B cell (primary cell): ENCODE data around the gene TRIM24. TPM values are rescaled to one million over a fixed set of nuclear protein-coding genes. Genes with fewer than 3 reads are reported as not detected.

ENCODE experiments used
- ATAC-seq: fragments of 200-7000 bp; cut with Tn5 transposase; one replicate; pipeline ENCODE4 v1.10.0; 2021; ENCODE audit warnings: low read depth, mild to moderate bottlenecking, moderate number of reproducible peaks, moderate library complexity
- CTCF ChIA-PET: fragments of 350-600 bp; sonication (Branson Sonifier 250); formaldehyde crosslinking; loops from one replicate; lab custom pipeline; 2021; ENCODE audit warnings: antibody characterized with exemption, inconsistent platforms; lab: Charles Lee
- POLR2A ChIA-PET: fragments of 350-600 bp; sonication (Branson Sonifier 250); formaldehyde crosslinking; loops from one replicate; lab custom pipeline; 2021; ENCODE audit warnings: antibody characterized with exemption; lab: Charles Lee
- DNase-seq: peaks from one replicate; pipeline ENCODE4 v3.0.0; 2013
- H2AFZ ChIP-seq: 2 replicates; pipeline ENCODE4 v1.6.1; 2012; ENCODE audit warnings: mild to moderate bottlenecking, low read depth, low read length; ENCODE audit not compliant: insufficient read depth, poor library complexity, severe bottlenecking
- H3K27ac ChIP-seq, 2 donors: 1 replicate in 1 of 2; 2 replicates in 1 of 2; pipeline ENCODE4 v1.5.1; 2012 to 2013; ENCODE audit warnings: low read length in 2 of 2, mild to moderate bottlenecking in 2 of 2, moderate library complexity in 1 of 2
- H3K27me3 ChIP-seq, 4 experiments: fragments of 200-600 bp in 1 of 4; sonication (generic) in 1 of 4; replicated peaks in 1 of 4; 1 replicate in 2 of 4; 2 replicates in 2 of 4; pipeline versions ENCODE4 v1.6.1 to v1.7.0; 2013 to 2016; ENCODE audit warnings: low read length in 3 of 4, mild to moderate bottlenecking in 2 of 4, mixed read lengths in 1 of 4, moderate library complexity in 1 of 4; ENCODE audit not compliant: insufficient read depth in 4 of 4, control insufficient read depth in 3 of 4; ENCODE audit errors: control extremely low read depth in 1 of 4
- H3K36me3 ChIP-seq, 2 experiments: replicated peaks in 1 of 2; 1 replicate in 1 of 2; 2 replicates in 1 of 2; pipeline versions ENCODE4 v1.6.1 to v1.7.1; 2013; ENCODE audit warnings: low read length in 1 of 2; ENCODE audit not compliant: insufficient read depth in 2 of 2, control insufficient read depth in 1 of 2; ENCODE audit errors: control extremely low read depth in 1 of 2, extremely low read depth in 1 of 2
- H3K4me1 ChIP-seq, 2 donors: fragments of 200-600 bp in 1 of 2; sonication (generic) in 1 of 2; 1 replicate in 1 of 2; 2 replicates in 1 of 2; pipeline versions ENCODE4 v1.5.1 to v1.6.1; 2013 to 2017; ENCODE audit warnings: low read length in 2 of 2; ENCODE audit not compliant: control insufficient read depth in 2 of 2, insufficient read depth in 2 of 2
- H3K4me2 ChIP-seq: replicated peaks from 2 replicates; pipeline ENCODE3; 2012; ENCODE audit warnings: mild to moderate bottlenecking, low read depth, low read length; ENCODE audit not compliant: poor library complexity, severe bottlenecking
- H3K4me3 ChIP-seq, 5 experiments: fragments of 200-600 bp in 1 of 5; sonication (generic) in 1 of 5; 1 replicate in 3 of 5; 2 replicates in 2 of 5; pipeline versions ENCODE4 v1.5.1 to v1.7.0; 2011 to 2016; ENCODE audit warnings: low read length in 4 of 5, mild to moderate bottlenecking in 4 of 5, low read depth in 2 of 5, control low read depth in 1 of 5, moderate library complexity in 1 of 5; ENCODE audit not compliant: insufficient read depth in 1 of 5; ENCODE audit errors: control extremely low read depth in 1 of 5, extremely low read depth in 1 of 5
- H3K79me2 ChIP-seq: fragments of 200-600 bp; sonication (generic); one replicate; pipeline ENCODE4 v1.6.0; 2016; ENCODE audit warnings: low read length; ENCODE audit not compliant: control insufficient read depth, insufficient read depth
- H3K9ac ChIP-seq: fragments of 200-600 bp; sonication (generic); 2 replicates; pipeline ENCODE4 v1.6.1; 2017; ENCODE audit warnings: mild to moderate bottlenecking, low read length, moderate library complexity
- H3K9me3 ChIP-seq, 3 donors: one replicate each; pipeline versions ENCODE4 v1.6.1 to v1.7.1; 2013; ENCODE audit warnings: low read length in 2 of 3; ENCODE audit not compliant: control insufficient read depth in 2 of 3, insufficient read depth in 1 of 3; ENCODE audit errors: control extremely low read depth in 1 of 3
- H4K20me1 ChIP-seq: 2 replicates; pipeline ENCODE4 v1.6.0; 2012; ENCODE audit warnings: mild to moderate bottlenecking, low read length; ENCODE audit not compliant: insufficient read depth, control insufficient read depth, poor library complexity, severe bottlenecking
- H3K27ac Mint-ChIP-seq: one replicate; pipeline ENCODE4 v1.8.0; 2021; ENCODE audit warnings: mixed read lengths
- H3K27me3 Mint-ChIP-seq: one replicate; pipeline ENCODE4 v1.8.0; 2021; ENCODE audit warnings: mixed read lengths
- H3K4me1 Mint-ChIP-seq: one replicate; pipeline ENCODE4 v1.8.0; 2021; ENCODE audit warnings: mixed read lengths
- H3K4me3 Mint-ChIP-seq: one replicate; pipeline ENCODE4 v1.8.0; 2021; ENCODE audit warnings: mixed read lengths
- H3K9me3 Mint-ChIP-seq: one replicate; pipeline ENCODE4 v1.8.0; 2022; ENCODE audit warnings: mixed read lengths; ENCODE audit not compliant: insufficient read depth
- CTCF ChIP-seq: fragments of 200-600 bp; IDR thresholded peaks from one replicate; pipeline ENCODE4 v1.8.0; 2022; ENCODE audit warnings: antibody characterized with exemption, mild to moderate bottlenecking
- EZH2 ChIP-seq: IDR thresholded peaks from 2 replicates; pipeline ENCODE4 v1.6.1; 2012; ENCODE audit warnings: borderline replicate concordance, low read depth, mild to moderate bottlenecking, moderate library complexity, low read length; ENCODE audit not compliant: insufficient read depth, poor library complexity, severe bottlenecking
- WGBS: methylation state at CpG from one replicate; pipeline ENCODE4 v1.1.5; 2013; ENCODE audit warnings: missing lambda C conversion rate; ENCODE audit not compliant: insufficient coverage; 5-methylcytosine and 5-hydroxymethylcytosine counted together
- intact Hi-C: fragments of 100-400 bp; cut with micrococcal nuclease; formaldehyde crosslinking; loops from one replicate; pipeline ENCODE4 v1.10.0; 2022
- polyA plus RNA-seq: library from polyadenylated mRNA; depleted of rRNA; stranded (reverse); fragments of >200 nt; gene quantifications from 2 replicates; pipeline ENCODE4 v1.2.3, GENCODE V29; 2012
- total RNA-seq, 2 donors: library from RNA; stranded (reverse); fragments of 120-200 nt in 1 of 2; gene quantifications; 1 replicate in 1 of 2; 2 replicates in 1 of 2; pipeline versions ENCODE4 v1.2.3 to v1.2.4, GENCODE V29; 2013 to 2022

The TRIM24 gene
- total and polyA plus RNA-seq, 2 donors (not counting 1 experiment from before 2014, with no cell fraction given), result 3.7 to 18.7 TPM

GRCh38 chr7:138436388-138436787 is 23.7 kb upstream of the TRIM24 start:
- Mint-ChIP-seq H3K4me1 (no peaks in the 10 kb centered on the region), H3K27me3 (peaks cover 9% of the 10 kb centered on the region), H3K27ac (no peak overlapping the region), H3K9me3 (no peaks in the 10 kb centered on the region), H3K4me3 (no peak overlapping the region)
- no peaks in the 10 kb centered on the region for H3K4me1 ChIP-seq
- no peaks in the 10 kb centered on the region for H4K20me1 ChIP-seq
- ChIA-PET POLR2A (no interaction called here), CTCF (no interaction called here)
- DNase-seq (no peak), ATAC-seq (no peak)
- no peaks in the 10 kb centered on the region for H3K79me2 ChIP-seq
- no peak overlapping the region for H3K9ac ChIP-seq
- no peak overlapping the region for H3K4me3 ChIP-seq
- H3K36me3 ChIP-seq, result no peaks in the 10 kb centered on the region
- H3K27me3 ChIP-seq, result no peaks in the 10 kb centered on the region
- H3K9me3 ChIP-seq, result peaks cover 0 to 17% (median 3%) of the 10 kb centered on the region in 3 donors
- no peak overlapping the region for H3K4me2 ChIP-seq
- no peak overlapping the region for H2AFZ ChIP-seq
- 40% methylated on average over 1 of the region's 2 CpGs for WGBS
- TF ChIP-seq EZH2 (no peak), CTCF (no peak)
- intact Hi-C loops, result no loop called here
- no peak overlapping the region for H3K27ac ChIP-seq

- H3K27ac Mint-ChIP-seq, result no peak overlapping the region
- no peak for ATAC-seq
- Histone ChIP-seq H3K4me3 (no peak overlapping the region), H3K9ac (no peak overlapping the region), H3K79me2 (no peaks in the 10 kb centered on the region), H3K4me1 (no peaks in the 10 kb centered on the region), H3K27me3 (no peaks in the 10 kb centered on the region), H3K4me2 (no peak overlapping the region), H4K20me1 (no peaks in the 10 kb centered on the region), H3K9me3 (peaks cover 0 to 14% (median 0%) of the 10 kb centered on the region in 3 donors), H3K27ac (no peak overlapping the region), H2AFZ (no peak overlapping the region), H3K36me3 (no peaks in the 10 kb centered on the region)
- H3K4me1 Mint-ChIP-seq, result no peaks in the 10 kb centered on the region
- WGBS, result 97% methylated on average over 17 of the region's 17 CpGs
- intact Hi-C loops, result no loop called here
- TF ChIP-seq CTCF (no peak), EZH2 (no peak)
- ChIA-PET POLR2A (no interaction called here), CTCF (no interaction called here)
- H3K4me3 Mint-ChIP-seq, result no peak overlapping the region
- peaks cover 13% of the 10 kb centered on the region for H3K27me3 Mint-ChIP-seq
- no peaks in the 10 kb centered on the region for H3K9me3 Mint-ChIP-seq
- DNase-seq, result no peak
These were observed 19.6 kb upstream of the TRIM24 start for GRCh38 chr7:138440460-138440859.
